ENCODE data around the gene MAP4K4. TPM values are rescaled to one million over a fixed set of nuclear protein-coding genes. Genes with fewer than 3 reads are reported as not detected.

MAP4K4 gene
- total RNA-seq, 2 experiments from 2014 or later = 67.2 to 181 TPM

DNA sequence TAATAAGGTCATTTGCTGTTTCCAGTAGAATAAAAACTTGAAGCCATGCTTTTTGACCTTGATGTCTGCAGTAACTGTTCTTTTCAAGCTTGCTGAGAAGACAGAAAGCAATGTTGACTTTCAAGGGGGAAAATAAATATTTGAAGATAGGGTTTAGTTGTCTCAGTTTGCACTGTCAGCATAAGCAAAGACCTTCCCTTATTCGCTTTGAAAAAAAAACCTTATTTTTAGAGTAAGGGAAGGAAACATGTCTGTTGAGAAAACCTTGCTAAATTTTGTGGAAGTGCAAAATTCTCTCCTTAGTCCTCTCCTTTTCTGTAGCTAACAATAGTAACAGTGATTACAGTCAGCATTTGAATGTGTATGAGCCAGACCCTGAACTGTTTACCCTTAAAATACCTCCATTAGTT lies 43.1 kb downstream of the MAP4K4 start:
- Histone ChIP-seq H3K9me3 (ENCODE audit: low read length) (no peaks in the 10 kb centered on the region), H3K9me2 (ENCODE audit: insufficient read depth, low read length) (no peaks in the 10 kb centered on the region), H2AFZ (ENCODE audit: low read length) (no peak overlapping the region), H3K27ac (ENCODE audit: low read depth, low read length, poor library complexity, severe bottlenecking) (no peak overlapping the region), H3K4me2 (ENCODE audit: low read length) (no peak overlapping the region), H3K4me1 (ENCODE audit: insufficient read depth, low read length, poor library complexity, severe bottlenecking) (peaks cover 76% of the 10 kb centered on the region), H3K4me3 (ENCODE audit: low read depth, low read length, poor library complexity, severe bottlenecking) (no peak overlapping the region), H3K36me3 (ENCODE audit: insufficient read depth, low read length) (peaks cover 13% of the 10 kb centered on the region; the same call in 1 of the 2 replicates), H4K20me1 (ENCODE audit: insufficient read depth, low read length) (peaks cover 37% of the 10 kb centered on the region), H3K79me2 (ENCODE audit: insufficient read depth, low read depth, low read length) (peaks cover 98% of the 10 kb centered on the region)
- no TSS peak for BruUV-seq (replicated peaks)
- intact Hi-C loops (cut with micrococcal nuclease; ENCODE audit: unreplicated experiment) = no loop called here
- ChIA-PET CTCF (ENCODE audit: unreplicated experiment) (no interaction called here), POLR2A (interaction anchor here (1.7 kb wide), 1 partner anchor 41 kb away, joined by 8 read pairs; no protein-coding TSS in a partner anchor)
- no peak for DNase-seq (ENCODE audit: low spot score)
- TF ChIP-seq, protein P1, sequence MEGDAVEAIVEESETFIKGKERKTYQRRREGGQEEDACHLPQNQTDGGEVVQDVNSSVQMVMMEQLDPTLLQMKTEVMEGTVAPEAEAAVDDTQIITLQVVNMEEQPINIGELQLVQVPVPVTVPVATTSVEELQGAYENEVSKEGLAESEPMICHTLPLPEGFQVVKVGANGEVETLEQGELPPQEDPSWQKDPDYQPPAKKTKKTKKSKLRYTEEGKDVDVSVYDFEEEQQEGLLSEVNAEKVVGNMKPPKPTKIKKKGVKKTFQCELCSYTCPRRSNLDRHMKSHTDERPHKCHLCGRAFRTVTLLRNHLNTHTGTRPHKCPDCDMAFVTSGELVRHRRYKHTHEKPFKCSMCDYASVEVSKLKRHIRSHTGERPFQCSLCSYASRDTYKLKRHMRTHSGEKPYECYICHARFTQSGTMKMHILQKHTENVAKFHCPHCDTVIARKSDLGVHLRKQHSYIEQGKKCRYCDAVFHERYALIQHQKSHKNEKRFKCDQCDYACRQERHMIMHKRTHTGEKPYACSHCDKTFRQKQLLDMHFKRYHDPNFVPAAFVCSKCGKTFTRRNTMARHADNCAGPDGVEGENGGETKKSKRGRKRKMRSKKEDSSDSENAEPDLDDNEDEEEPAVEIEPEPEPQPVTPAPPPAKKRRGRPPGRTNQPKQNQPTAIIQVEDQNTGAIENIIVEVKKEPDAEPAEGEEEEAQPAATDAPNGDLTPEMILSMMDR (conservative IDR thresholded peaks at IDR 0.05; ENCODE audit: low read length) = no peak
- TF ChIP-seq EZH2phosphoT487 (IDR thresholded peaks at IDR 0.05; ENCODE audit: borderline replicate concordance, low read depth, low read length) = no peak

DNA sequence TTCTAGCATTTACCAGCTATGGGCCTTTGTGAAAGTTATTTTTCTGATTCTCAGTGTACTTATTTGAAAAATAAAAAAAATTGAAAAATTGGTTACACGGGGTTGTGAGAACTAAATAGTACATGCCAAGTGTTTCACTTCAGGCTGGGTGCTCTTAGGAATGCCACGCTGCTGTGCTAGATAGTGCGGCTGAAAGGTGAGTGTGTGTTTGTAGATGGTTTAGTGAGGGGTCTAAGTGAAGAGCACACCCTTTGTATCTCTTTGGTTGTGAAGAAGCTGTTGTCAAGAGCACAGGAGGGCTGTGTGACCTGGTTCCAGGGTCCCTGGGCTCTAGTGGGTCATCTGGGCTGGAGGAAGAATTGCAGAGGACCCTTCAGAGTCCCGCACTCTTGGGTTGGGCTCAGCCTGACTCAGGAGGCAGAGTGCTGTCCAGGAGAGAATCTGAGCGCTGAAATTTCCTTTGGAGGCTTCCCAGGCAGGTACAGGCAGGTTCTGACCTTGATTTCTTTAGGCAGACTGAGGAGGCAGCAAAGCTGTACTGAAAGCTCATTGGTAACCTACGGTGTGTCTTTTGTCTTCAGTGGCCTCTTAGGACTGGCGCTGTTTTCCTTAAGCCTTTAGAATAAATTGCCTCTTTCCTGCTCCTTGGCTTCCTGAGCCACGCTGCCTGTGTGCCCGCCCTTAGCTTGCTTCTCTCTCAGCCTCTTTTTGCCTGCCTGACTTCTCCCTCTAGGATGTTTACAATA lies 44.4 kb downstream of the MAP4K4 start:
- H3K36me3 ChIP-seq (ENCODE audit: insufficient read depth, low read length) = peaks cover 13% of the 10 kb centered on the region; the same call in 1 of the 2 replicates
- TF ChIP-seq EZH2phosphoT487 (IDR thresholded peaks at IDR 0.05; ENCODE audit: borderline replicate concordance, low read depth, low read length) = no peak
- TF ChIP-seq, protein P1 (conservative IDR thresholded peaks at IDR 0.05; ENCODE audit: low read length) = no peak
- H3K9me2 ChIP-seq (ENCODE audit: insufficient read depth, low read length) = no peaks in the 10 kb centered on the region
- POLR2A ChIA-PET = interaction anchor here (0.5 to 1.7 kb wide), 3 partner anchors 24 to 67 kb away, joined by 3 to 8 read pairs (median 5); no protein-coding TSS in a partner anchor
- H3K4me1 ChIP-seq (ENCODE audit: insufficient read depth, low read length, poor library complexity, severe bottlenecking) = peaks cover 72% of the 10 kb centered on the region
- peaks cover 98% of the 10 kb centered on the region for H3K79me2 ChIP-seq (ENCODE audit: insufficient read depth, low read depth, low read length)
- H3K27ac ChIP-seq (ENCODE audit: low read depth, low read length, poor library complexity, severe bottlenecking) = no peak overlapping the region
- intact Hi-C loops (cut with micrococcal nuclease; ENCODE audit: unreplicated experiment) = no loop called here
- BruUV-seq (replicated peaks) = no TSS peak
- no peak for DNase-seq (ENCODE audit: low spot score)
- H3K4me2 ChIP-seq (ENCODE audit: low read length) = no peak overlapping the region
- CTCF ChIA-PET (ENCODE audit: unreplicated experiment) = no interaction called here
- no peak overlapping the region for H3K4me3 ChIP-seq (ENCODE audit: low read depth, low read length, poor library complexity, severe bottlenecking)
- H3K9me3 ChIP-seq (ENCODE audit: low read length) = no peaks in the 10 kb centered on the region
- H4K20me1 ChIP-seq (ENCODE audit: insufficient read depth, low read length) = peaks cover 27% of the 10 kb centered on the region
- no peak overlapping the region for H2AFZ ChIP-seq (ENCODE audit: low read length)

DNA sequence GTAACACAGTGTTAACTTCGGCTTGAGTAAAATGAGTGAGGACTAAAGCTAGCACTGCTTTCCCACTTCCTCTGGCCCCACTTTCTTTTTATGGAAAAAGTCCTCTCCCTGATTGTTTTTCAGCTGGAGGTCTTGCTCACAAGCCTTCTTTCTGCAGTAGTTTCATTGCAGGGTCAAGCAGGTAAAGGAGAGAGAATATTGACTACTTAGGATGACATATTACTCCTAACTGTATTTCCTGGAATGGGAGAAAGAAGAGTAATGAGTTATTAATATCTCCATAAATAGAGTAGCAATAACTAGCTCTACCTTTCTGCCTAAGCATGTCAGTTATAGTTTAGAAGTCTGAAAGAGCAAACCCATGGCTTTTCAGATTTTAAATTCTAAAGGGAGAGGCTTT lies 45.0 kb downstream of the MAP4K4 start:
- ChIA-PET POLR2A (interaction anchor here (0.6 to 1.7 kb wide), 2 partner anchors 43 to 66 kb away, joined by 5 to 8 read pairs; no protein-coding TSS in a partner anchor), CTCF (ENCODE audit: unreplicated experiment) (no interaction called here)
- H3K4me1 ChIP-seq (ENCODE audit: insufficient read depth, low read length, poor library complexity, severe bottlenecking) = peaks cover 67% of the 10 kb centered on the region
- H3K79me2 ChIP-seq (ENCODE audit: insufficient read depth, low read depth, low read length) = peaks cover 98% of the 10 kb centered on the region
- H3K4me2 ChIP-seq (ENCODE audit: low read length) = no peak overlapping the region
- H3K36me3 ChIP-seq (ENCODE audit: insufficient read depth, low read length) = peaks cover 15% of the 10 kb centered on the region; the same call in 1 of the 2 replicates
- H3K9me2 ChIP-seq (ENCODE audit: insufficient read depth, low read length) = no peaks in the 10 kb centered on the region
- TF ChIP-seq EZH2phosphoT487 (IDR thresholded peaks at IDR 0.05; ENCODE audit: borderline replicate concordance, low read depth, low read length) = no peak
- TF ChIP-seq, protein P1 (conservative IDR thresholded peaks at IDR 0.05; ENCODE audit: low read length) = no peak
- H3K4me3 ChIP-seq (ENCODE audit: low read depth, low read length, poor library complexity, severe bottlenecking) = no peak overlapping the region
- no peak for DNase-seq (ENCODE audit: low spot score)
- no peaks in the 10 kb centered on the region for H3K9me3 ChIP-seq (ENCODE audit: low read length)
- H4K20me1 ChIP-seq (ENCODE audit: insufficient read depth, low read length) = peaks cover 24% of the 10 kb centered on the region
- no peak overlapping the region for H2AFZ ChIP-seq (ENCODE audit: low read length)
- intact Hi-C loops (cut with micrococcal nuclease; ENCODE audit: unreplicated experiment) = no loop called here
- no TSS peak for BruUV-seq (replicated peaks)
- no peak overlapping the region for H3K27ac ChIP-seq (ENCODE audit: low read depth, low read length, poor library complexity, severe bottlenecking)
